ENCODE data around the gene OSBPL2.

- TF ChIP-seq POLR2A (IDR thresholded peaks at IDR 0.05) (no peak), EP300 (IDR thresholded peaks at IDR 0.05) (no peak)
- TF ChIP-seq, protein P1, sequence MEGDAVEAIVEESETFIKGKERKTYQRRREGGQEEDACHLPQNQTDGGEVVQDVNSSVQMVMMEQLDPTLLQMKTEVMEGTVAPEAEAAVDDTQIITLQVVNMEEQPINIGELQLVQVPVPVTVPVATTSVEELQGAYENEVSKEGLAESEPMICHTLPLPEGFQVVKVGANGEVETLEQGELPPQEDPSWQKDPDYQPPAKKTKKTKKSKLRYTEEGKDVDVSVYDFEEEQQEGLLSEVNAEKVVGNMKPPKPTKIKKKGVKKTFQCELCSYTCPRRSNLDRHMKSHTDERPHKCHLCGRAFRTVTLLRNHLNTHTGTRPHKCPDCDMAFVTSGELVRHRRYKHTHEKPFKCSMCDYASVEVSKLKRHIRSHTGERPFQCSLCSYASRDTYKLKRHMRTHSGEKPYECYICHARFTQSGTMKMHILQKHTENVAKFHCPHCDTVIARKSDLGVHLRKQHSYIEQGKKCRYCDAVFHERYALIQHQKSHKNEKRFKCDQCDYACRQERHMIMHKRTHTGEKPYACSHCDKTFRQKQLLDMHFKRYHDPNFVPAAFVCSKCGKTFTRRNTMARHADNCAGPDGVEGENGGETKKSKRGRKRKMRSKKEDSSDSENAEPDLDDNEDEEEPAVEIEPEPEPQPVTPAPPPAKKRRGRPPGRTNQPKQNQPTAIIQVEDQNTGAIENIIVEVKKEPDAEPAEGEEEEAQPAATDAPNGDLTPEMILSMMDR (IDR thresholded peaks at IDR 0.05), result no peak
These were observed 46.1 kb downstream of the OSBPL2 start for GRCh38 chr20:62284448-62284847.
